ENCODE results near the gene PIGN.

Gene PIGN

GRCh38 chr18:62001396-62001795, 185.5 kb downstream of the PIGN start:
- DNase-seq (ENCODE audit: low read depth), result no peak
- TF ChIP-seq, protein P1, sequence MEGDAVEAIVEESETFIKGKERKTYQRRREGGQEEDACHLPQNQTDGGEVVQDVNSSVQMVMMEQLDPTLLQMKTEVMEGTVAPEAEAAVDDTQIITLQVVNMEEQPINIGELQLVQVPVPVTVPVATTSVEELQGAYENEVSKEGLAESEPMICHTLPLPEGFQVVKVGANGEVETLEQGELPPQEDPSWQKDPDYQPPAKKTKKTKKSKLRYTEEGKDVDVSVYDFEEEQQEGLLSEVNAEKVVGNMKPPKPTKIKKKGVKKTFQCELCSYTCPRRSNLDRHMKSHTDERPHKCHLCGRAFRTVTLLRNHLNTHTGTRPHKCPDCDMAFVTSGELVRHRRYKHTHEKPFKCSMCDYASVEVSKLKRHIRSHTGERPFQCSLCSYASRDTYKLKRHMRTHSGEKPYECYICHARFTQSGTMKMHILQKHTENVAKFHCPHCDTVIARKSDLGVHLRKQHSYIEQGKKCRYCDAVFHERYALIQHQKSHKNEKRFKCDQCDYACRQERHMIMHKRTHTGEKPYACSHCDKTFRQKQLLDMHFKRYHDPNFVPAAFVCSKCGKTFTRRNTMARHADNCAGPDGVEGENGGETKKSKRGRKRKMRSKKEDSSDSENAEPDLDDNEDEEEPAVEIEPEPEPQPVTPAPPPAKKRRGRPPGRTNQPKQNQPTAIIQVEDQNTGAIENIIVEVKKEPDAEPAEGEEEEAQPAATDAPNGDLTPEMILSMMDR (conservative IDR thresholded peaks at IDR 0.05; ENCODE audit: low read depth, low read length), result no peak
- no peak overlapping the region for H3K4me3 ChIP-seq (ENCODE audit: low read depth, low read length)

GRCh38 chr18:61998957-61999356, 187.9 kb downstream of the PIGN start:
- no peak overlapping the region for H3K4me3 ChIP-seq (ENCODE audit: low read depth, low read length)
- TF ChIP-seq, protein P1 (conservative IDR thresholded peaks at IDR 0.05; ENCODE audit: low read depth, low read length), result no peak
- peak; percentile 68 for DNase-seq (ENCODE audit: low read depth)

- DNase-seq (ENCODE audit: low read depth), result no peak
- no peak overlapping the region for H3K4me3 ChIP-seq (ENCODE audit: low read depth, low read length)
- TF ChIP-seq, protein P1 (conservative IDR thresholded peaks at IDR 0.05; ENCODE audit: low read depth, low read length), result no peak
These were observed 188.5 kb downstream of the PIGN start for GRCh38 chr18:61998335-61998734.

- DNase-seq (ENCODE audit: low read depth), result no peak
These were observed 191.2 kb downstream of the PIGN start for GRCh38 chr18:61995618-61996017.

GRCh38 chr18:61993831-61994230, 193.0 kb downstream of the PIGN start:
- no peak for DNase-seq (ENCODE audit: low read depth)
- TF ChIP-seq, protein P1 (conservative IDR thresholded peaks at IDR 0.05; ENCODE audit: low read depth, low read length), result no peak
- H3K4me3 ChIP-seq (ENCODE audit: low read depth, low read length), result no peak overlapping the region

More at GRCh38 chr18:61995618-61996017, 191.2 kb downstream of the PIGN start:
- TF ChIP-seq, protein P1 (conservative IDR thresholded peaks at IDR 0.05; ENCODE audit: low read depth, low read length), result no peak
- no peak overlapping the region for H3K4me3 ChIP-seq (ENCODE audit: low read depth, low read length)

DNA sequence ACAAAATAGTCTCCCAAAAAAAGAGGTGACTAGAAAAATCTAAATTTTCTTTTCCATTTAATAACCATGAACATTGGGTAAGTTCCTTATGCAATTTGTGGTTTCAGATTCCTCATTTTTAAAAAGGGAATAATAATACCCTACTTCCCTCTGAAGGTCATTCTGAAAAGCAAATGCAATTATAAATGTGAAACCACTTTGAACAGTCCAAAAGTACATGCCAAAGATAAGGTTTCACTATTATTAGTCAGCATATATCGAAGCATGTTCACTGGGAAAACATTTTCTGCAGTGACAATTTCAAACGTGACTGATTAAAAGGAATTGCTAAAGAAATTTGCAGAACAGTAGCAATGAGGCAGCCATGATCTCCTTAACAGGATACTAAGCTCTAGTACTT, 193.9 kb downstream of the PIGN start:
- peak; percentile 85 for DNase-seq (ENCODE audit: low read depth)
- TF ChIP-seq, protein P1 (conservative IDR thresholded peaks at IDR 0.05; ENCODE audit: low read depth, low read length), result no peak
- no peak overlapping the region for H3K4me3 ChIP-seq (ENCODE audit: low read depth, low read length)

DNA sequence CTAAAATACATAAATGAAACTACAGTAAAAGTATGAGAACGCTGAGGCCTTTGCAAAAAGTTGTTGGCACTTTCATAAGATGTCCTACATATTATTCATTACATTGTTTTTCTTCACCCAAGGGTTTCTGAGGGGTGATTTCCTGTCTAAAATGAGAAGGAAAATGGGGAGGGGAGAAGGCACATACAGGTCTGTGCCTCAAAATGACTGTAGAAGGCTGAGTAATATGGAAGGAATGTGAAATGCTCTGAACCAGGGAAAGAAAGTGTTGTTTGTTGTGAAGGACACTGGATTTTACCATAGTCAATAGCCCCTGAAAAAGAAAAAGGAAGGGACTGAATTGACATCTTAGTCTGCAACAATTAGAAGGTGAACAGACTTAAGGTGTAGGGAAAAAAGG, 194.6 kb downstream of the PIGN start:
- TF ChIP-seq, protein P1 (conservative IDR thresholded peaks at IDR 0.05; ENCODE audit: low read depth, low read length), result no peak
- H3K4me3 ChIP-seq (ENCODE audit: low read depth, low read length), result no peak overlapping the region
- DNase-seq (ENCODE audit: low read depth), result peak; percentile 95

Data from choroid plexus epithelial cell (primary cell).